IPS-20b (cell line): ENCODE results near the gene DNAI2.
A peak's percentile ranks its signal among the peaks of the same experiment; 100 is the strongest.

Source experiments
- H3K27ac ChIP-seq: one replicate; pipeline ENCODE4 v1.5.1; 2013; ENCODE audit warnings: low read length
- H3K27me3 ChIP-seq: 2 replicates; pipeline ENCODE4 v1.6.1; 2013; ENCODE audit warnings: mild to moderate bottlenecking, low read length, inconsistent platforms; ENCODE audit not compliant: insufficient read depth
- H3K36me3 ChIP-seq: 2 replicates; pipeline ENCODE4 v1.6.1; 2013; ENCODE audit warnings: low read depth, mild to moderate bottlenecking, inconsistent platforms, low read length, moderate library complexity; ENCODE audit not compliant: insufficient read depth
- H3K4me1 ChIP-seq: 2 replicates; pipeline ENCODE4 v1.6.1; 2013; ENCODE audit warnings: mild to moderate bottlenecking, control low read depth, inconsistent platforms, low read length, moderate library complexity; ENCODE audit not compliant: insufficient read depth
- H3K4me3 ChIP-seq: 2 replicates; pipeline ENCODE4 v1.5.1; 2013; ENCODE audit warnings: mild to moderate bottlenecking, low read length, inconsistent platforms
- H3K9ac ChIP-seq: 2 replicates; pipeline ENCODE4 v1.6.1; 2013; ENCODE audit warnings: low read depth, mild to moderate bottlenecking, inconsistent platforms, low read length, moderate library complexity
- H3K9me3 ChIP-seq: 2 replicates; pipeline ENCODE4 v1.6.1; 2013; ENCODE audit warnings: mild to moderate bottlenecking, low read depth, low read length, inconsistent platforms; ENCODE audit not compliant: insufficient read depth

DNAI2 gene, protein sequence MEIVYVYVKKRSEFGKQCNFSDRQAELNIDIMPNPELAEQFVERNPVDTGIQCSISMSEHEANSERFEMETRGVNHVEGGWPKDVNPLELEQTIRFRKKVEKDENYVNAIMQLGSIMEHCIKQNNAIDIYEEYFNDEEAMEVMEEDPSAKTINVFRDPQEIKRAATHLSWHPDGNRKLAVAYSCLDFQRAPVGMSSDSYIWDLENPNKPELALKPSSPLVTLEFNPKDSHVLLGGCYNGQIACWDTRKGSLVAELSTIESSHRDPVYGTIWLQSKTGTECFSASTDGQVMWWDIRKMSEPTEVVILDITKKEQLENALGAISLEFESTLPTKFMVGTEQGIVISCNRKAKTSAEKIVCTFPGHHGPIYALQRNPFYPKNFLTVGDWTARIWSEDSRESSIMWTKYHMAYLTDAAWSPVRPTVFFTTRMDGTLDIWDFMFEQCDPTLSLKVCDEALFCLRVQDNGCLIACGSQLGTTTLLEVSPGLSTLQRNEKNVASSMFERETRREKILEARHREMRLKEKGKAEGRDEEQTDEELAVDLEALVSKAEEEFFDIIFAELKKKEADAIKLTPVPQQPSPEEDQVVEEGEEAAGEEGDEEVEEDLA

DNA sequence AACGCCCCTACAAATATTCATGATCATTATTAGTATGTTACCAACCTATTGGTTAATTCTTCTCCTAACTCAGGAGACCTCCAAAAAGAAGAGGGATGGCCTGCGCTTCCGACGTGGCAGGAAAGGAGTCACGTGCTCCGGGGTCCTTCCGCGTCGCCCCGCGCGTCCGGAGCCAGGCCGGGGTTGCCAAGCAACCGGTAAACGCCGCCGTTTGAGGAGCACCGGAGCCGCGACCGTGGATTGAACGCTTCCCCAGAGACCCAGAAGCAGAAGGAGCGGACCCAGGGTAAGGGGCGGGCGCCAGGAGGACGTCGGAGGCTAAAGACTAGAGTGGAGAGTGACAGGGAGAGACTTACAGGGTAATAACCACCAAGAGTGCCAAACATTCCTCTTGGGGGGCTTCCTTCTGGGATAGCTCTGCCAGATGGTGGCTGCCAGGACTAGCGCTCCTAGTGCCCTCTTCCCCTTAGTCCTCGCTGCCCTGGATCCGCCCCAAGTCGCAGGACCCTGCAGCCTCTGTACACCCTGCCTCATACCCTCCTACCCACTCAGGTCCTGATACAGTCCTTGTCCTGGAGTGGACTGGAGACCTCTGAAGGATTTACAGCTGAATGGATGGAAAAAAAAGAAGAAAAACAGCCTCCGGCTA is at the start of gene DNAI2:
Gene DNAI2, plus strand, starts transcription at position 175 of the 649 bp plus-strand sequence. CDS start 7,584 bp downstream, outside the sequence.
- Histone ChIP-seq H3K4me3 (peak within 1 kb of the TSS; percentile 61; the same call in 1 of the 2 replicates), H3K27me3 (peaks cover 22% of the 10 kb centered on the region), H3K27ac (no peak within 1 kb of the TSS), H3K9me3 (no peaks in the 10 kb centered on the region), H3K9ac (no peak within 1 kb of the TSS), H3K36me3 (no peaks in the 10 kb centered on the region), H3K4me1 (peaks cover 10% of the 10 kb centered on the region; the same call in 1 of the 2 replicates)

DNA sequence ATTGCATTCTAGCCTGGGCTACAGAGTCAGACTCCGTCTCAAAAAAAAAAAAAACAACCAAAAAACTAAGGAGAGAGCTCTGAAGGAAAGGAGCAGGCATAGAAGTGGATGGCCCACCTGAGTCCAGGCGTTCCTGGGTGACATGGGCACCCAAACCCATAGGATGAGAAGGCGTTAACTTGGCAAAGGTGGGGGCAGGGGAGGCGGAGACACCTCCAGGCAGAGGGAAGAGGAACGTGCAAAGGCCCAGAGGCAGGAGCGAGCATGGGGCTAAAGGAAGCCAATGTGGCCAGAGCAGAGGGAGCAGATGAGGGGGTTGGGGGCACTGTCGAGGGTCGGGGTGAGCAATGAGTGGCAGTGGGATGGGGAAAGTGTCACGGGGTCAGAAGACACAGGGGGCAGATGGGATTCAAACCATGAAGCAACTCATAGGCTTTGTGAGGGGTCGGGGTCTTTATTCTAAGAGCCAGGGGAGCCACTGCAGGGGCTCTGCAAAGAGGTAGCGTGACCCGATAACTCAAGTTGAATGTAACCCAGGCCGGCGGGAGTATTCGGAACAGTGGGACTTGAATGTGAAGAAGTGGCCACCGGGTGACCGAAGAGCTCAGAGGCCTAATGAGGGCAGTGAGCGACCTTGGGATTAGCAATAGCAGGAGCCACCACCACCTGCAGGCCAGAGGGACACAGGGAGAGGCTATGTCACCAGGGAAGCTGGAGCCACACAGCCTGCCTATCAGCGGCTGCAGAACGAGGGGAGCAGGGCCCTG is 48.9 kb upstream of the DNAI2 start:
- H3K9ac ChIP-seq: no peak overlapping the region
- no peaks in the 10 kb centered on the region for H3K4me1 ChIP-seq
- H3K4me3 ChIP-seq: no peak overlapping the region
- H3K36me3 ChIP-seq: no peaks in the 10 kb centered on the region
- no peaks in the 10 kb centered on the region for H3K27me3 ChIP-seq
- H3K27ac ChIP-seq: no peak overlapping the region
- no peaks in the 10 kb centered on the region for H3K9me3 ChIP-seq

DNA sequence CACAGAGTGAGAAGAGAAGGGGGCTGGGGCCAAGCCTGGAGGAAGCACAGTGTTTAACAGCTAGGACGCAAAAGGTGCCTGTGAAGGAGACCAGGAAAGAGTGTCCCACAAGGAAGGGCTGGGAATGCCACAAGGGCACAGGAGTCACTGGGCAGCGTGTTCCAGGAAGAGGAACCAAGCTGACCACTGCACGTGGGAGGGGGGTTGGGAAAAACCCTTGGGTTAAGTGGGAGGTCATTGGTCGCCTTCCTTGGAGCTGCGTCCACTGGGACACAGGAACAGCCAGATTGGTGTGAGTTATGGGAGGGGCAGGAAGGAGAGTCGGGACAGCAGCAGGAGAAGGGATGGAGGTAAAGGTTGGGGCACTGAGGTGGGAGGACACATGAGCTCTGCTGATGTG is 47.8 kb upstream of the DNAI2 start:
- Histone ChIP-seq H3K27me3 (no peaks in the 10 kb centered on the region), H3K27ac (no peak overlapping the region), H3K9me3 (no peaks in the 10 kb centered on the region), H3K4me1 (no peaks in the 10 kb centered on the region), H3K36me3 (no peaks in the 10 kb centered on the region), H3K4me3 (no peak overlapping the region), H3K9ac (no peak overlapping the region)

DNA sequence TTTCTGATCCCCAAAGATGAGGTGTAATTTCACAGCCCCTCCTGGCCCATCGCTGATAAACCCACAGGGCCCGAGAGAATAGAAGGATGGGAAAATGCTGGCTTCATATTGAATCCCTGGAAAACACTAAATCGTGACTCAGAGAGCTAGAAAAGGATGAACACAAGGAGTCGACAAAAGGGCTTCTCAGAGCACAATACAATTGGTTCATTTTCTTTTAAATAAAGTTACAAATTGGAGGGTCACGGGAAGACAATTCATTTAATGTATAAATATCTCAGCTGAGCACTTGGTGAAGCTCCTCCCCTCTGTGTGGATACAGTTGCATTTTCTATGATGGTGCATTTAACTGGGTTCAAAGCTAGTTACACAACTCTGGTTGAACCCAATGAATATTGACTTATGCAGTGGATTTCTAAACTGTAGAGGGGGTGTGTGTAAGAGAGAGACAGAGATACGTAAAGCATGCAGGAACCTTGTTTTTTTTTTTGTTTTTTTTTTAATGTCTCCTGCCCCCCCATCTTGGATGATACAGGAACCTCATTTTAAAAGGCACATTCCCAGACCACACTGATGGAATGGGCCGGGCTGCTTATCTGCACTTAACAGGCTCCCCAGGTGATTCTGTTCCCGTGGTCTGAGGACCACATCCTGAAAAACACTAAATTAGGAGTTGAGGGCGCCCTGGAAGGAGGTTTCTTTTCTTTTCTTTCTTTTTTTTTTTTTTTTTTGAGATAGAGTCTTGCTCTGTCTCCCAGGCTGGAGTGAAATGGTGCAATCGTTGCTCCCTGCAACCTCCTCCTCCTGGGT is 46.6 kb upstream of the DNAI2 start:
- Histone ChIP-seq H3K9ac (no peak overlapping the region), H3K36me3 (no peaks in the 10 kb centered on the region), H3K9me3 (no peaks in the 10 kb centered on the region), H3K27ac (no peak overlapping the region), H3K4me3 (no peak overlapping the region), H3K27me3 (no peaks in the 10 kb centered on the region), H3K4me1 (no peaks in the 10 kb centered on the region)

DNA sequence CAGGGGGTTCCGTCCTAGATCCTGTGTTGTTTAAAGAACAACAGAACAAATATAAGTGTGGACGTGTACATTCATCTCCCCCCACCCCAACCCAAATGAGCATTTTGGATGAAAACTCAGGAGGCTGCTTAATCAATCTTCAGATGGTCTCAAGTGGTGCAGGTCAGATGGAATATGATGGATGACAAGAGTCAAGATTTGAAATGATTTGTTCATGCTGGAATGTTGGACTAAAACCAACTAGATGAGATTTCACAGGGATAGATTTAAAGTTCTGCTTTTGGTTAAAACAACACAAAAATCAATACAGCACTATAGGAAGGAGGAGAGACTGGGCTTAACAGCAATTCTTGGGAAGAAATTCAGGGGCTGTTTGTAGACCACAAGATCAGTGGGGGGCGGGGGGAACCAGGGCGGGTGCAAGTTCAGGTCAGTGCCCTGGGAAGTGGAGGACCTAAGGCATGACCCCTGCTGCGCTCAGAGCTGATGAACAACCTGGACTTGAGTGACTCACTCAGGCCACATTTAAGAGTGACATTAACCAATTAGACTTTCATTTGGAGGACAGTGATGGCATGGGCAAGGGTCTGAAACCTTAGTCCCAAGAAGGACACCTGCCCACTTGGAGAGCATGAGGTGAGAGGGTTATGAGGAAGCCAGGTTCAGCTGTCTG is 45.6 kb upstream of the DNAI2 start:
- Histone ChIP-seq H3K27ac (no peak overlapping the region), H3K4me1 (no peaks in the 10 kb centered on the region), H3K4me3 (no peak overlapping the region), H3K9me3 (no peaks in the 10 kb centered on the region), H3K27me3 (no peaks in the 10 kb centered on the region), H3K36me3 (no peaks in the 10 kb centered on the region), H3K9ac (no peak overlapping the region)

DNA sequence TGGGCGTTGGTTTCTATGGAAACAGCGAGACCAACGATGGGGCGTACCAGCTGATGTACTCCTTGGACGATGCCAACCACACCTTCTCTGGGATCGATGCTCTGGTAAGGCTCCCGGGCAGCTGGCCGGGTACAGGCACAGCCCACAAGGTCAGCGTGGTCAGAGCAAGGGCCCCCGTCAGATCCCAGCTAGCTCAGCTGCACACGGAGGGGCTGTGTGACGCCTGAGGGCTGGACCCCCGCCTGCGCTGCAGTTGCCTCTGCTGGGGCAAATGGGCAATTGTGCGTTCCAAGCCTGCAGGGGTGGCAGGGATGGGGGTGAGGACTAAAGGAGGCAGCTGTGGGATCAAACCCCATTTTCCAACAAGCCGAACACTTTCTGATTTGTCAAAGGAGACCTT is 43.1 kb upstream of the DNAI2 start:
- Histone ChIP-seq H3K9ac (no peak overlapping the region), H3K27me3 (no peaks in the 10 kb centered on the region), H3K36me3 (no peaks in the 10 kb centered on the region), H3K4me3 (no peak overlapping the region), H3K27ac (no peak overlapping the region), H3K4me1 (no peaks in the 10 kb centered on the region; the same call in 1 of the 2 replicates), H3K9me3 (no peaks in the 10 kb centered on the region)

DNA sequence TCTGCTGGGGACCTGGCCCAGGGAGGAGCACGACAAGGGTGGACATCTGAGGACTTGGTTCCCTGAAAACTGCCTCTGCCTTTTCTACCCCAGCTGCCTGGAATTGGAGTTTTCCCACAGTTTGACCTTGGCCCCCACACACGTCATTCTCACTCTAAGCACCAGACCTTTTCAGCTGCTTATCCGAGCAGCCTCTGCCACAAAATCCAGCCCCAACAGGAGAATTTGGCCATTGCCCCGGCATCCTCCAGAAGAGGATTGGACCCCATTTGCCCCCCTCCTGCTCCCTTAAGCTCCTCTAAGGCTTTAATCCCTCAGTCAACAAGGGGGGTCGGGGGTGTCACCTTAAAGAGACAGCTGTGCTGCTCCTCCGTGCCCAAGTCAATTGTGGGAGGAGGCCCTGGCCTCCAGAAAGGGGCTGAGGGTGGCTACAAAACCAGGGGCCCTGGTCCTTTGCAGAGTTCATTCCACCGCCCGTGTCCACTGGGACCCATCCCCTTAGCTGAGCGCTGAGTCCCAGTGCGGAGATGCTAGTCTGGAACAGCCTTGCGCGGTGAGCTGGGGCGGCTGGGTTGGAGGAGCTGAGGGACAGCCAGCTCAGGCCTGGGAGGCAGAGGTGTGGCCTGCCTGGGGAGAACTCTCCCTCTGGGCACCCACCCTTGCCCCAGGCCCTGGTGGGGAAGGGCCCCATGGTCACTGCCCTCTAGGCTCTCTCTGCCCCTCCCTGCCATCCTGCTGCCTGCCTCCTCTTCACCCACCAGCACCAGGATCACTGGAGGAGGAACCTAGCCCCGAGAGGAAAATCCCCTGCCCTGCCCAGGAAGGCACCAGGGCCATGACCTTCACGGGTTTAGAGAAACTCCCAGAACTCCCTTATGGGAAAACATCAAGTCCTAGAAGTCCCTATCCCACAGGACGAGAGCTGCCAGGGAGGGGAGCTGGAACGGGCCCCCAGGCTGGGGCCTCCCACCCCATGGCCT is 41.8 kb upstream of the DNAI2 start:
- H3K9ac ChIP-seq: no peak overlapping the region
- no peaks in the 10 kb centered on the region for H3K9me3 ChIP-seq
- H3K27ac ChIP-seq: no peak overlapping the region
- no peak overlapping the region for H3K4me3 ChIP-seq
- H3K27me3 ChIP-seq: no peaks in the 10 kb centered on the region
- peaks cover 3% of the 10 kb centered on the region; the same call in 1 of the 2 replicates for H3K4me1 ChIP-seq
- no peaks in the 10 kb centered on the region for H3K36me3 ChIP-seq

DNA sequence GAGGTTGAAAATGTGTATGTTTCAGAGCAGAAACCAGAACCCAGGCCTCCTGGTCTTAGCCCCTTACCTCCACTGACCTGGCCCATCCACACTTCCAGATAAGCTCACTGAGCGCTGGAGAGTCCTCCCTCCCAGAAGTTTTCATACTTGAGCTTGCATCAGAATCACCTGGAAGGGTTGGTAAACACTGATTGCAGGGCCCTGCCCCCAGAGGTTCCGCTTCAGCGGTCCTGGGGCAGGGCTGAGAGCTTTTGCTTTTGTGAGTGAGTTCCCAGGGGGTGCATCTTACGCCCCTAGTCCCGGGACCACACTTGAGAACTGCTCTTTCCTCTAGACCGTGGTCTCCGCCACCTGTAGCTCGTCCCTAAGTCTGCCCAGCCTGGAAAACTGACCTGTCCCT is 40.1 kb upstream of the DNAI2 start:
- Histone ChIP-seq H3K27ac (no peak overlapping the region), H3K9ac (no peak overlapping the region; the same call in 1 of the 2 replicates), H3K4me3 (no peak overlapping the region), H3K27me3 (no peaks in the 10 kb centered on the region), H3K4me1 (peaks cover 3% of the 10 kb centered on the region; the same call in 1 of the 2 replicates), H3K36me3 (no peaks in the 10 kb centered on the region), H3K9me3 (no peaks in the 10 kb centered on the region)

DNA sequence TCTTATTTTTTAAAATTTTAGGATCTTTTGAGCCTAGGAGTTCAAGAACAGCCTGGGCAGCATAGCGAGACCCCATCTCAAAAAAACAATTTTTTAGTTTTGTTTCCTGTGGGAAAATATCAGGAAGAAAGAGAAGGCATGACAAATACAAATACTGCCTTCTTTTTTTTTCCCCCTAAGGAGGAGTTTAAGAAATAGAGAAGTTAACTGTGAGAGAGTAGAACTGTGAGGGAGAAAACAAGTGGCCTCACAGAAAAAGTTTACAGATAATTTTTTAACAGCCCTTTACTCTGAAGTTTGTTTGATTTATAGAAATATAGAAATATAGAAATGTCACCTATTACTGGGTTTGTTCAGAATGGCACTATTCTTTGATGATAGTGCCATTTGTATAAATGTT is 39.5 kb upstream of the DNAI2 start:
- no peak overlapping the region for H3K9ac ChIP-seq
- no peaks in the 10 kb centered on the region for H3K9me3 ChIP-seq
- no peaks in the 10 kb centered on the region for H3K27me3 ChIP-seq
- H3K36me3 ChIP-seq: no peaks in the 10 kb centered on the region
- no peak overlapping the region for H3K4me3 ChIP-seq
- no peak overlapping the region for H3K27ac ChIP-seq
- peaks cover 3% of the 10 kb centered on the region; the same call in 1 of the 2 replicates for H3K4me1 ChIP-seq
